DOHH2 (cell line): ENCODE results near the gene CLRN3.

Source experiments
- H3F3A ChIP-seq: fragments of 200-600 bp; sonication (generic), shearing (Covaris generic); 2 replicates; pipeline ENCODE4 v1.6.0; 2016; ENCODE audit warnings: antibody characterized with exemption, mild to moderate bottlenecking; ENCODE audit not compliant: control insufficient read depth, insufficient read depth
- H3K27ac ChIP-seq: fragments of 200-600 bp; sonication (generic); 2 replicates; pipeline ENCODE4 v1.5.1; 2014; ENCODE audit warnings: low read depth, mild to moderate bottlenecking, low read length, moderate library complexity
- H3K27me3 ChIP-seq: fragments of 200-600 bp; sonication (generic); 2 replicates; pipeline ENCODE4 v1.6.1; 2014; ENCODE audit warnings: mild to moderate bottlenecking, low read length, mixed read lengths; ENCODE audit not compliant: control insufficient read depth
- H3K36me3 ChIP-seq: fragments of 200-600 bp; sonication (generic); 2 replicates; pipeline ENCODE4 v1.6.1; 2014; ENCODE audit warnings: mild to moderate bottlenecking, low read length, moderate library complexity, mixed read lengths; ENCODE audit not compliant: control insufficient read depth
- H3K4me1 ChIP-seq: fragments of 200-600 bp; sonication (generic); 2 replicates; pipeline ENCODE4 v1.6.1; 2014; ENCODE audit warnings: mild to moderate bottlenecking, low read length, mixed read lengths; ENCODE audit not compliant: control insufficient read depth
- H3K4me2 ChIP-seq: fragments of 200-600 bp; sonication (generic); 2 replicates; pipeline ENCODE4 v1.6.0; 2014; ENCODE audit warnings: mild to moderate bottlenecking, low read length, moderate library complexity
- H3K4me3 ChIP-seq: fragments of 200-600 bp; sonication (generic); 2 replicates; pipeline ENCODE4 v1.5.1; 2014; ENCODE audit warnings: mild to moderate bottlenecking, low read length, mixed read lengths
- H3K79me2 ChIP-seq: fragments of 200-600 bp; sonication (generic); 2 replicates; pipeline ENCODE4 v1.6.1; 2014; ENCODE audit warnings: mild to moderate bottlenecking, low read length, mixed read lengths; ENCODE audit not compliant: control insufficient read depth
- H3K9me2 ChIP-seq: fragments of 200-600 bp; sonication (generic); replicated peaks from 2 replicates; pipeline ENCODE4 v1.6.1; 2014; ENCODE audit warnings: mild to moderate bottlenecking, low read length, mixed read lengths; ENCODE audit not compliant: control insufficient read depth
- H3K9me3 ChIP-seq: fragments of 200-600 bp; sonication (generic); 2 replicates; pipeline ENCODE4 v1.6.1; 2014; ENCODE audit warnings: antibody characterized with exemption, low read length, mixed read lengths; ENCODE audit not compliant: control insufficient read depth, insufficient read depth
- H4K20me1 ChIP-seq: fragments of 200-600 bp; sonication (generic); 2 replicates; pipeline ENCODE4 v1.6.0; 2014; ENCODE audit warnings: low read depth, mild to moderate bottlenecking, antibody characterized with exemption, low read length, moderate library complexity; ENCODE audit not compliant: control insufficient read depth, insufficient read depth
- CTCF ChIP-seq: fragments of 200-600 bp; sonication (generic); IDR thresholded peaks from one replicate; pipeline ENCODE4 v1.5.1; 2014; ENCODE audit warnings: antibody characterized with exemption, mild to moderate bottlenecking, low read depth, low read length; ENCODE audit not compliant: poor library complexity, severe bottlenecking
- EZH2phosphoT487 ChIP-seq: fragments of 200-600 bp; sonication (generic); IDR thresholded peaks from 2 replicates; pipeline ENCODE4 v1.6.1; 2017; ENCODE audit warnings: borderline replicate concordance, mild to moderate bottlenecking, antibody characterized with exemption, low read length, moderate library complexity, mixed read lengths

The CLRN3 gene

GRCh38 chr10:127910464-127910770 lies 17.7 kb upstream of the CLRN3 start:
- H3K9me3 ChIP-seq: no peaks in the 10 kb centered on the region
- TF ChIP-seq CTCF (no peak), EZH2phosphoT487 (no peak)
- H3K36me3 ChIP-seq: no peaks in the 10 kb centered on the region
- no peak overlapping the region for H3K4me3 ChIP-seq
- no peaks in the 10 kb centered on the region for H3K9me2 ChIP-seq
- H3K27ac ChIP-seq: no peak overlapping the region
- H3K4me1 ChIP-seq: no peaks in the 10 kb centered on the region
- H4K20me1 ChIP-seq: no peaks in the 10 kb centered on the region
- no peaks in the 10 kb centered on the region for H3F3A ChIP-seq
- no peak overlapping the region for H3K4me2 ChIP-seq
- H3K27me3 ChIP-seq: no peaks in the 10 kb centered on the region
- H3K79me2 ChIP-seq: no peaks in the 10 kb centered on the region

- Histone ChIP-seq H4K20me1 (no peaks in the 10 kb centered on the region), H3K27ac (no peak overlapping the region), H3K36me3 (no peaks in the 10 kb centered on the region), H3K27me3 (no peaks in the 10 kb centered on the region), H3K4me2 (no peak overlapping the region), H3K9me3 (no peaks in the 10 kb centered on the region), H3K4me3 (no peak overlapping the region), H3K9me2 (no peaks in the 10 kb centered on the region), H3F3A (no peaks in the 10 kb centered on the region), H3K4me1 (no peaks in the 10 kb centered on the region), H3K79me2 (no peaks in the 10 kb centered on the region)
- TF ChIP-seq EZH2phosphoT487: no peak
- TF ChIP-seq CTCF: no peak
These were observed 17.1 kb upstream of the CLRN3 start for GRCh38 chr10:127909716-127910463.

- H3K27ac ChIP-seq: no peak overlapping the region
- H3K9me2 ChIP-seq: no peaks in the 10 kb centered on the region
- no peaks in the 10 kb centered on the region for H3K36me3 ChIP-seq
- H3K79me2 ChIP-seq: no peaks in the 10 kb centered on the region
- H3K9me3 ChIP-seq: no peaks in the 10 kb centered on the region
- H3K4me3 ChIP-seq: no peak overlapping the region
- TF ChIP-seq EZH2phosphoT487 (no peak), CTCF (no peak)
- no peaks in the 10 kb centered on the region for H3K27me3 ChIP-seq
- no peaks in the 10 kb centered on the region for H3K4me1 ChIP-seq
- no peaks in the 10 kb centered on the region for H4K20me1 ChIP-seq
- no peak overlapping the region for H3K4me2 ChIP-seq
- H3F3A ChIP-seq: no peaks in the 10 kb centered on the region
These were observed 16.2 kb upstream of the CLRN3 start for GRCh38 chr10:127908959-127909267.
